GM04504 (cell line): Measurements from ENCODE around the gene MAN1A1.
A peak's percentile ranks its signal among the peaks of the same experiment; 100 is the strongest.

ENCODE experiments used
- DNase-seq: peaks from one replicate; pipeline ENCODE4 v3.0.0-alpha.2; 2012; ENCODE audit warnings: low read depth

The MAN1A1 gene

DNA sequence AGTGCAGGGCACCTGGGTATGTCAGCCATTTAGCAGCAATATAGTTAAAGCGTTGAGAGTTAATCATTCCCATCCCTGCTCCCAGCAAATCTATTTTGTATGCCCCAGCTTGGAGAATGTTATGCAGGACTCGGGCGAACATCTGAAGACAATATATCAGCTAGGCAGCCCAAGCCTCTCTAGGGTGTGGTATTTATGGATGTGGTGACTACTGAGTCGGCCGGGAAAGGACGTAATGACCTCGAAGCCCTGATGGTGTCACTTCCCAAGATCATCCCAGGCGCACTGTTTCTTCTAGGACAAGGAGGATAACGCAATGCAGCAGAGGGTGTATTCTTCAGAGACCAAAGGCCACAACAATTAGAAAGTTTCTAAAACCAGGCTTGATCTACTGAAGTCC, 207.5 kb downstream of the MAN1A1 start:
- peak; percentile 59 for DNase-seq

DNA sequence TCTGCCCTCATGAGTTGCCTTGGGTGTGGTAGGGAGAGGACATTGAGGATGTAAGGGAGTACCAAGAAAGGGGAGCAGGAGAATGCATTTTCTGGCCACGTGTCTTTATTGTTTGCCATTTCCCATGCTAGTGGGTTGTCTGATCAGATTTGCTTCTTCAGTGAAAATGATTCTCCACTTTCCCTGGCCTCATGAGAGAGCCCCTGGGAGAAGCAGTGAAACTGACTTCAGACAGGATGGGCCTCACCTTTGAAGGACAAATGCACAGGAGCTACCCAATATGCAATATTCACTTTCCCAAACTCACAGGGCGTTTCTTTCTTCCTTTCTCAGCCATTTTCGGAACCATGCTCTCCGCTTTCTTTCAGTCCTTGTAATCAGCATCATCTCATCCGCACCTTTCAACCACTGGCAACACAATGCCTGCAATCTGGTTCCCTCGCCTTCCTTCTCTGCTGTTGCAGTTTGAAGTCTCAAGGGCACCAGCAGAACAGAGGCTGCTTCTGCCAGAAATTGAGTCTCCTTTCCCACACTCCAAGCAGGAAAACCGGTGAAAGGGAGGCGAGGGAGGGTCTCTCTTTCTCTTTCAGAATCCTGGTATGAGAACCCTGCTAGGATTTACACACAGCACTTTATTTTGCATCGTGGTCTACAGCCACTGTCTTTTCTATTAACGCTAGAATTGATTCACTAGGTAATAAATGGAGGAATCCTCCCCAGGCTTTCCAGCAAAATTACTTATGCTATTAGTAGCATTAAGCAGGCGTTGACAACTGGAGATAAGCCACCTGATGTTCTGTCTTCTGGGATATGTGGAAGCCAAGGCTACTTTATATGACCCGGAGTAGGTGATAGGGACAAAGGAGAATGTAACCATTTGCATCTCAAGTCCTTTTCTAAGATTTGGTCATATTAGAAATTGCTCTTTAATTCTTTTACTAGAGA, 209.1 kb downstream of the MAN1A1 start:
- DNase-seq, result no peak

GRCh38 chr6:119138906-119139541, 210.5 kb downstream of the MAN1A1 start:
- DNase-seq, result no peak

GRCh38 chr6:119137194-119138072, 212.1 kb downstream of the MAN1A1 start:
- DNase-seq, result no peak

- no peak for DNase-seq
Observed at GRCh38 chr6:119134752-119135151, 214.8 kb downstream of the MAN1A1 start.

- no peak for DNase-seq
Observed at GRCh38 chr6:119133400-119133799, 216.2 kb downstream of the MAN1A1 start.

DNA sequence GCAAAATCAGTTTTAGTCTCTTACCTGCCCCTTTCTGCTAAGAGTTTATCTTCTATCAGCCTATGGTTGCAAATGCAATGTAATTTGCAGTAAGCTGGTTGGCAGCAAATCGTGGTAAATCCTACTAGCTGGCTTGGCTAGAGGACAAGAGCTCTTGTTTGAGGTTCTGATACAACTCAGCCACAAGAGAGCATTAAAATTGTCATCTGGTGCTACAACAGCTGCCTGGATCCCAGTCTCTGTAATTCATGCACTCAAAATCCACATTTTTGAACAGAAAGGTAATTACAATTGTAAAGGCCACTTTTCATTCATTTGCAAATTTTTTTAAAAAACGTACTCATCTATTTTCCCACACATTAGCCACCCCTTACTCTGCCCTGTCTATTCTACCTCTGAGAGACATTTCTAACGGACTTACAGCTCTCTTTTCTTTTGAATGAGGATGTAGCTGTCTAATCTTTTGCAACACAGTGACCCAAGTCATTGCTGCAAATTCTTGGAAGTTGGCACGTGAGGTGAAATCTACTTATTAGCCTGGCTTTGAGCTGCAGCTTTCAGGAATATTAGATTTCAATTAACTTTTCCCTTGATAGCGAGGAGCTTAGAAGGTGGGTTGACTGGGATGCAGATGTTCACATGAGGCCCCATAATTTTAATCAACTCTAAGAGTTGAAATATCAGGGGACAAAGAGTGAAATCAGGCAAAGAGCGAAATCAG, 217.1 kb downstream of the MAN1A1 start:
- DNase-seq, result no peak

DNA sequence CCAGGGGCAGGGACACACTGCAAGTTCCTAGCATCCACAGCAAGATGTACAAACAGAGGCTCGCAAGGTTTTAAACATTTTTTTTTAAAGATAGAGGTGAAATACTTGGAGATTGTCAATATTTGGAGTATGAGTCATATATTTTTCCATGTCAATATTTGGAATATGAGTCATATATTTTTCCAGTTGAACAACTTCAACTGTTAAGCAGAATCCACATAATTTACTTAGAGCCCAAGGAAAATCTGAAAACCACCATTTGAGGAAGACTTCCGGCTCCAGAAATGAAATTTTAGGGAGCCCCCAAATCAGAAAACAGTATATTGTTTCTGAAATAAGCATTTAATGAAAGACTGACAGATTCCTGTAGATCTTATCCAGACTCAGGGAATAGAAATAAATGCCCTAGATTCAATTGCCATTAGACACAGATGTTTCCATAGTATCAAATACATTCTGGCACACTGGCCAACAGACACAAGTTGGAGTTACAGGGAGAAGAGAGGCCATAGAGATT, 219.5 kb downstream of the MAN1A1 start:
- no peak for DNase-seq

DNA sequence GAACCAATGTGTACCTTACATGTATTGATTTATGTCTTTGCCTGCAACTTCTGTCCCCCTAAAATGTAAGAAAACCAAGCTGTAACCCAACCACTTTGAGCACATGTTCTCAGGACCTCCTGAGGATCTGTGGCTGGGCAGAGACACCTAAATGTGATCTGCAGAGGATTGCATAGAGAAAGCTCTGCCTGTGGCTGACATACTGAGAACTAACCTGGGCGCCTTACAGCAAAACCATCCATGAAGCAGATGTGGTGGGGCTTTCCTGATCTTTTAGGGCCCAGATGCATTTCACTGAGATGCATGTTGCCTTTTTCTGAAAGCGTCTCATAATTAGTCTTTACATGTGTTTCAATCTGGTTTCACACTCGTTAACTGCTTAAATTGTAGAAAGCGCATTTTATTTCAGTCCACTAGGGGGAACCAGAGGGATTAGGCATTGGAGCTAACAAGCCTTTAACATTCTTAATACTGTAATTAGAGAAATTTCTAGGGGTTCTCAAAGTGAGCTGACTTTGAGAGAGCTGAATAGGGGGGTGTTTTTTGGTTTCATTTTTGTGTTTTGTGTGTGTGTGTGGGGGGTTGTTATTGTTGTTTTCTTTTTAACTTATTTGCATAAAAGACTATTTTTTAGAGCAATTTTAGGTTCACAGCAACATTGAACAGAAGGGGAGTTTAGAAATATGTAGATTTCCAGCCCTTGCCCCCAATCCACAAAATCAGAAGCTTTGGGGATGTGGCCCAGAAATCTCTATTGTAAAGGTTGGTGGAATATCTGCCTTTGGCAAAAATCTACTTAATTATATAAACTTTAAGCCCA, 220.2 kb downstream of the MAN1A1 start:
- DNase-seq, result no peak

DNA sequence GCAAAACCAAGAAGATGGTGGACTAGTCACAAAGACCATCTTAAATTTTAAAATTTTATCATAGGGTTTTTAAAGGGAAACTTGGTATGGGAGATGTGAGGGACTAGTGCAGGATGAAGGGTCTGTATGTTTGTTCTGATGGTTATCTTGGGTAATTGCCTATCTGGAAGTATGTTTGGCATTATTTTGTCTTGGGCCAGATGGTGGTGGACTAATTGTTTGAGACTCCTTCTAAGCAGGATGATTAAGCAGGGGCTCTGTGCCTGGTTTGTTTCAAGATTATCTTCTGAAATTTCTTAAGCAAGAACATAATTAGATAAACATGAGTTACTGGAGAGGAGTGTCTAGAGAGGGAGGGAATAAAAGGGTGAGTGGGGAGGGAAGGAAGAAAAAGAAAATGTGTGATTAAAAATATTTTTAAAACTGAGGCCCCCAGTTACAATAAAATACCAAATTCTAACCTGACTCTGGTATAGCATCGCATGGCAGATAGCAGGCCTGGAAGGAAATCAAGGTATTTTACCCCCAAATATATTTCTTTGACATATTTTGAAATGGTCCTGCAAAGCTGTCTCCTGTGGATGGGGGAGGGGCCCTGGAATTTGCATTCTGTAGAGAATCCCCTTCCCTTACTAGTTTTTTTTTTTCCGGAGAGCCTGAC, 221.2 kb downstream of the MAN1A1 start:
- DNase-seq, result no peak

- DNase-seq, result no peak
Observed at GRCh38 chr6:119127627-119128026, 221.9 kb downstream of the MAN1A1 start.
